OCI-LY1 (cell line): ENCODE measurements around the gene DMKN.

Experiments used
- H2AFZ ChIP-seq: fragments of 200-600 bp; sonication (generic), shearing (Covaris generic); 2 replicates; pipeline ENCODE4 v1.6.0; 2014; ENCODE audit warnings: antibody characterized with exemption, mild to moderate bottlenecking, low read length
- H3F3A ChIP-seq: fragments of 200-600 bp; sonication (generic), shearing (Covaris generic); 2 replicates; pipeline ENCODE4 v1.6.0; 2014; ENCODE audit warnings: mild to moderate bottlenecking, antibody characterized with exemption, low read length, moderate library complexity; ENCODE audit not compliant: insufficient read depth
- H3K27ac ChIP-seq: fragments of 200-600 bp; sonication (generic); 2 replicates; pipeline ENCODE4 v1.5.1; 2014; ENCODE audit warnings: low read length, mixed run types, mild to moderate bottlenecking, low read depth; ENCODE audit not compliant: poor library complexity, severe bottlenecking
- H3K27me3 ChIP-seq: fragments of 200-600 bp; sonication (generic); 2 replicates; pipeline ENCODE4 v1.6.0; 2014; ENCODE audit warnings: antibody characterized with exemption, mild to moderate bottlenecking, low read length, moderate library complexity; ENCODE audit not compliant: insufficient read depth
- H3K36me3 ChIP-seq: fragments of 200-600 bp; sonication (generic); 2 replicates; pipeline ENCODE4 v1.6.1; 2014; ENCODE audit warnings: mild to moderate bottlenecking, antibody characterized with exemption, low read length, moderate library complexity, mixed read lengths; ENCODE audit not compliant: insufficient read depth
- H3K4me1 ChIP-seq: fragments of 200-600 bp; sonication (generic); 2 replicates; pipeline ENCODE4 v1.5.1; 2014; ENCODE audit warnings: mild to moderate bottlenecking, low read length, moderate library complexity; ENCODE audit not compliant: insufficient read depth, severe bottlenecking
- H3K4me2 ChIP-seq: fragments of 200-600 bp; sonication (generic), shearing (Covaris generic); 2 replicates; pipeline ENCODE4 v1.6.1; 2014; ENCODE audit warnings: low read length
- H3K4me3 ChIP-seq: fragments of 200-600 bp; sonication (generic); 2 replicates; pipeline ENCODE4 v1.5.1; 2014; ENCODE audit warnings: low read length, low read depth, mild to moderate bottlenecking, mixed read lengths; ENCODE audit not compliant: poor library complexity, severe bottlenecking
- H3K79me2 ChIP-seq: fragments of 200-600 bp; shearing (Covaris generic); 2 replicates; pipeline ENCODE4 v1.6.1; 2016; ENCODE audit warnings: mixed run types, low read length, mixed read lengths; ENCODE audit not compliant: insufficient read depth
- H3K9ac ChIP-seq: fragments of 200-600 bp; sonication (generic), shearing (Covaris generic); 2 replicates; pipeline ENCODE4 v1.6.1; 2014; ENCODE audit warnings: mild to moderate bottlenecking, low read length, mixed read lengths
- H3K9me2 ChIP-seq: fragments of 200-600 bp; sonication (generic), shearing (Covaris generic); 2 replicates; pipeline ENCODE4 v1.6.1; 2014; ENCODE audit warnings: low read depth, mild to moderate bottlenecking, low read length, mixed read lengths
- H3K9me3 ChIP-seq: fragments of 200-600 bp; shearing (Covaris generic); 2 replicates; pipeline ENCODE4 v1.6.1; 2014; ENCODE audit warnings: low read length, mixed read lengths
- H4K20me1 ChIP-seq: fragments of 200-600 bp; sonication (generic), shearing (Covaris generic); 2 replicates; pipeline ENCODE4 v1.6.0; 2016; ENCODE audit warnings: mild to moderate bottlenecking, low read length; ENCODE audit not compliant: insufficient read depth
- CTCF ChIP-seq: fragments of 200-600 bp; sonication (generic), shearing (Covaris generic); IDR thresholded peaks from 2 replicates; pipeline ENCODE4 v1.5.1; 2017; ENCODE audit warnings: mild to moderate bottlenecking, antibody characterized with exemption, low read length, moderate library complexity, mixed read lengths
- EZH2 ChIP-seq: fragments of 200-600 bp; sonication (generic), shearing (Covaris generic); IDR thresholded peaks from 2 replicates; pipeline ENCODE4 v1.8.0; 2017; ENCODE audit warnings: borderline replicate concordance, mixed run types, mild to moderate bottlenecking, antibody characterized with exemption, low read length, moderate library complexity, mixed read lengths

Gene DMKN

GRCh38 chr19:35508129-35508528 is 5.3 kb downstream of the DMKN start:
- H3K9ac ChIP-seq: no peak overlapping the region
- no peaks in the 10 kb centered on the region for H3K9me2 ChIP-seq
- no peaks in the 10 kb centered on the region for H3K36me3 ChIP-seq
- no peaks in the 10 kb centered on the region for H3F3A ChIP-seq
- no peak overlapping the region for H2AFZ ChIP-seq
- H4K20me1 ChIP-seq: no peaks in the 10 kb centered on the region
- H3K4me1 ChIP-seq: no peaks in the 10 kb centered on the region
- H3K27ac ChIP-seq: no peak overlapping the region
- TF ChIP-seq EZH2 (no peak), CTCF (no peak)
- no peak overlapping the region for H3K4me3 ChIP-seq
- no peaks in the 10 kb centered on the region for H3K9me3 ChIP-seq
- no peaks in the 10 kb centered on the region for H3K79me2 ChIP-seq
- peaks cover 7% of the 10 kb centered on the region; the same call in 1 of the 2 replicates for H3K27me3 ChIP-seq
- H3K4me2 ChIP-seq: no peak overlapping the region

- Histone ChIP-seq H3K9me2 (no peaks in the 10 kb centered on the region), H3K9ac (no peak overlapping the region)
- no peak for TF ChIP-seq CTCF
- no peak for TF ChIP-seq EZH2
Measured at GRCh38 chr19:35507561-35507960, 5.9 kb downstream of the DMKN start.

GRCh38 chr19:35506011-35506410 is 7.4 kb downstream of the DMKN start:
- no peaks in the 10 kb centered on the region for H3K9me3 ChIP-seq
- peaks cover 7% of the 10 kb centered on the region; the same call in 1 of the 2 replicates for H3K27me3 ChIP-seq
- H3K9me2 ChIP-seq: no peaks in the 10 kb centered on the region
- no peaks in the 10 kb centered on the region for H3K4me1 ChIP-seq
- TF ChIP-seq CTCF (no peak), EZH2 (no peak)
- H3K79me2 ChIP-seq: no peaks in the 10 kb centered on the region
- no peak overlapping the region for H3K9ac ChIP-seq
- H4K20me1 ChIP-seq: no peaks in the 10 kb centered on the region
- no peaks in the 10 kb centered on the region for H3F3A ChIP-seq
- no peaks in the 10 kb centered on the region for H3K36me3 ChIP-seq
- no peak overlapping the region for H3K4me2 ChIP-seq
- no peak overlapping the region for H3K27ac ChIP-seq
- H2AFZ ChIP-seq: no peak overlapping the region
- no peak overlapping the region for H3K4me3 ChIP-seq

More at GRCh38 chr19:35507561-35507960, 5.9 kb downstream of the DMKN start:
- Histone ChIP-seq H3F3A (no peaks in the 10 kb centered on the region), H2AFZ (no peak overlapping the region), H3K27me3 (peaks cover 7% of the 10 kb centered on the region; the same call in 1 of the 2 replicates), H3K4me1 (no peaks in the 10 kb centered on the region), H4K20me1 (no peaks in the 10 kb centered on the region), H3K4me3 (no peak overlapping the region), H3K79me2 (no peaks in the 10 kb centered on the region), H3K36me3 (no peaks in the 10 kb centered on the region), H3K4me2 (no peak overlapping the region), H3K9me3 (no peaks in the 10 kb centered on the region), H3K27ac (no peak overlapping the region)
